HepG2 (cell line): ENCODE data around the gene ZMYM3. TPM values are rescaled to one million over a fixed set of nuclear protein-coding genes. Genes with fewer than 3 reads are reported as not detected.

ENCODE experiments used
- ARID3A ChIP-seq: IDR thresholded peaks from 2 replicates; pipeline ENCODE4 v1.6.1; 2012; ENCODE audit warnings: low read depth, low read length, improper control_type of control experiment
- CBX1 ChIP-seq: IDR thresholded peaks from one replicate; pipeline ENCODE4 v1.6.1; 2016; ENCODE audit warnings: antibody characterized with exemption, low read depth
- ESRRA ChIP-seq: sonication (generic); formaldehyde crosslinking; IDR thresholded peaks from 2 replicates; pipeline ENCODE4 v1.5.1; 2020; ENCODE audit warnings: mild to moderate bottlenecking, low read depth, missing genetic modification reagents
- GABPB1 ChIP-seq: IDR thresholded peaks from 2 replicates; pipeline ENCODE4 v1.6.1; 2016; ENCODE audit warnings: mild to moderate bottlenecking, missing genetic modification reagents, moderate library complexity, missing compliant biosample characterization
- MEIS2 ChIP-seq: sonication (generic); formaldehyde crosslinking; IDR thresholded peaks from 2 replicates; pipeline ENCODE4 v1.9.0; 2021; ENCODE audit warnings: mild to moderate bottlenecking, missing genetic modification reagents
- POLR2G ChIP-seq: fragments of 200-400 bp; formaldehyde crosslinking; IDR thresholded peaks from 2 replicates; pipeline ENCODE4 v1.6.1; 2018; ENCODE audit warnings: mild to moderate bottlenecking, low read depth, low read length, moderate library complexity
- TMF1 ChIP-seq: sonication (generic); formaldehyde crosslinking; IDR thresholded peaks from 2 replicates; pipeline ENCODE4 v1.8.1; 2022; ENCODE audit warnings: low read depth, missing genetic modification reagents
- WIZ ChIP-seq: sonication (generic); formaldehyde crosslinking; IDR thresholded peaks from 2 replicates; pipeline ENCODE4 v1.5.1; 2020; ENCODE audit warnings: mild to moderate bottlenecking, missing genetic modification reagents
- XRCC5 ChIP-seq: fragments of 200-400 bp; formaldehyde crosslinking; optimal IDR thresholded peaks from 2 replicates; pipeline ENCODE3; 2017; ENCODE audit warnings: mild to moderate bottlenecking, low read length
- ZNF276 ChIP-seq: sonication (generic); formaldehyde crosslinking; IDR thresholded peaks from 2 replicates; pipeline ENCODE4 v1.4.0; 2020; ENCODE audit warnings: mild to moderate bottlenecking, low read depth, missing genetic modification reagents
- ZNF281 ChIP-seq: sonication (generic); formaldehyde crosslinking; IDR thresholded peaks from 2 replicates; pipeline ENCODE4 v1.4.0; 2020; ENCODE audit warnings: missing genetic modification reagents, borderline replicate concordance
- ZNF292 ChIP-seq: sonication (generic); formaldehyde crosslinking; IDR thresholded peaks from 2 replicates; pipeline ENCODE4 v1.8.1; 2022; ENCODE audit warnings: mild to moderate bottlenecking, low read depth, missing genetic modification reagents, borderline replicate concordance
- ZNF446 ChIP-seq: sonication (generic); formaldehyde crosslinking; IDR thresholded peaks from 2 replicates; pipeline ENCODE4 v1.5.0; 2020; ENCODE audit warnings: mild to moderate bottlenecking, missing genetic modification reagents
- ZNF496 ChIP-seq: sonication (generic); formaldehyde crosslinking; IDR thresholded peaks from 2 replicates; pipeline ENCODE4 v1.8.1; 2023; ENCODE audit warnings: mild to moderate bottlenecking, moderate library complexity, missing genetic modification reagents; ENCODE audit not compliant: insufficient replicate concordance
- ZNF503 ChIP-seq: sonication (generic); formaldehyde crosslinking; IDR thresholded peaks from 2 replicates; pipeline ENCODE4 v1.4.0; 2020; ENCODE audit warnings: missing genetic modification reagents
- ZNF660 ChIP-seq: sonication (generic); formaldehyde crosslinking; IDR thresholded peaks from 2 replicates; pipeline ENCODE4 v1.5.1; 2020; ENCODE audit warnings: mild to moderate bottlenecking, low read depth, missing genetic modification reagents, borderline replicate concordance
- ZNF792 ChIP-seq: IDR thresholded peaks from 2 replicates; pipeline ENCODE4 v1.6.1; 2016
- ZNF891 ChIP-seq: sonication (generic); formaldehyde crosslinking; IDR thresholded peaks from 2 replicates; pipeline ENCODE4 v1.5.0; 2020; ENCODE audit warnings: mild to moderate bottlenecking, missing genetic modification reagents
- polyA plus RNA-seq, 8 experiments: library from polyadenylated mRNA; depleted of rRNA in 3 of 8; stranded (reverse) in 7 of 8; unstranded in 1 of 8; fragments of >200 nt; fragmentation: Illumina TruSeq in 4 of 8; extraction: Trizol in 4 of 8; gene quantifications; 2 replicates each; pipeline versions ENCODE4 v1.2.1 to v1.2.3, GENCODE V29; 2011 to 2016; ENCODE audit warnings: low read depth in 4 of 8, missing spikeins in 1 of 8, mixed read lengths in 1 of 8; ENCODE audit not compliant: insufficient read depth in 1 of 8
- total RNA-seq, 5 experiments: library from RNA; depleted of rRNA; stranded (reverse); fragments of >200 nt; fragmentation: Illumina TruSeq; extraction: Trizol; gene quantifications; 2 replicates each; pipeline ENCODE4 v1.2.3, GENCODE V29; 2016; ENCODE audit warnings: low read depth in 1 of 5

The ZMYM3 gene
- total and polyA plus RNA-seq, 2 of the 13 experiments (the other 11 are each of a cell fraction or from before 2014, with no cell fraction given) = 26.4 to 35.4 TPM

- TF ChIP-seq ZNF503 (CRISPR knock-in tag) (no peak), ZNF276 (CRISPR knock-in tag) (no peak), ARID3A (peak; percentile 66; the same call in 1 of the 2 replicates), ZNF446 (CRISPR knock-in tag) (no peak), ZNF891 (CRISPR knock-in tag) (no peak), MEIS2 (CRISPR knock-in tag) (no peak), XRCC5 (no peak), POLR2G (no peak; the same call in 1 of the 2 replicates), GABPB1 (no peak), CBX1 (no peak), TMF1 (CRISPR knock-in tag) (no peak), ZNF660 (no peak), ZNF792 (CRISPR knock-in tag) (peak; percentile 68; the same call in 1 of the 2 replicates), ZNF281 (peak; percentile 45; the same call in 1 of the 2 replicates), ESRRA (CRISPR knock-in tag) (no peak), ZNF496 (no peak), ZNF292 (CRISPR knock-in tag) (0 out of 2 replicates have a peak, but pooled peaks have one; percentile 48), WIZ (CRISPR knock-in tag) (no peak)
Measured at GRCh38 chrX:71228063-71228642, 25.8 kb downstream of the ZMYM3 start (continued).
